Activated CD8-positive, alpha-beta memory T cell treated with anti-CD3 and anti-CD28 coated beads for 24 hours (primary cell): ENCODE measurements around the gene CYP17A1.
"Not testable (repeated sequence)": the region's sequence is repeated elsewhere in the genome, so short reads cannot be mapped to it uniquely, and the experiment has no call there.

Source experiments
- DNase-seq: peaks from one replicate; pipeline ENCODE4 v3.0.0-alpha.2; 2020

CYP17A1 gene

DNA sequence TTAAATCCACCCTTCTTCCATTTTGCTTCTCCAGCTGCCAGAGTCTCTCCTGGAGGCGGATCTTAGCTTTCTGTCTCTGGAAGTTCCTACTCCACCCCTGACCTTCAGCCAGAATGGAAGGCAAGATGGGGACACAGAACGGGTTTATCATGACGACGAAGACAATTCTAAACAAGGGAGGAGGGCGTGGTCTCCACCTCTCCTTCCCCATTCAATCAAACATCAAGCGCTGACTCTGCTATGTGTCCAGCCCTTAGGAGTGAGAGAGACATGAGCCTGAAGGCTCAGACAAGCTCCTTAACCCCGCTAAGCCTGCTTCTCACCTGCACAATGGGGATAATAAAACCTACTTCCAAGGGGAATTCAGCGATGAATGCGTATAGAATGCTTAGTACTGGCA is 3.1 kb downstream of the CYP17A1 start:
- no peak for DNase-seq

DNA sequence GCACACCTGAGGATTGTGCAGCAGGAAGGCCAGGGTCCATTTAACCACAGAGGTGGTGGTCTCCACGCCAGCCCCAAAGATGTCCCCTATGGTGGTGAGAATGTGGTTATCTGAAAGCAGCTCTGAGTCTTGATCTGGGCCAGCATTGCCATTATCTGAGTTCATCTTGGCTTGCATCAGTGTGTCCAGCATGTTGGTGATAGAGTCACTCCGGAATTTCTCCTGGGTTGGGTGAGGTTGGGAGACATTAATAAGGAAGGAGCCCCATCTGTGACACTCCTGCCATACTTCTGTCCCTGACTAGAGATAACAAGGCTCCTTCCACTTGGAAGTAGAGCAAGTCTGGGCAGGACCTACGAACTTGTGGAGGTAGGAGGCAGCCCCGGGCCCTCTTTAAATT is 4.2 kb downstream of the CYP17A1 start:
- no peak for DNase-seq

DNA sequence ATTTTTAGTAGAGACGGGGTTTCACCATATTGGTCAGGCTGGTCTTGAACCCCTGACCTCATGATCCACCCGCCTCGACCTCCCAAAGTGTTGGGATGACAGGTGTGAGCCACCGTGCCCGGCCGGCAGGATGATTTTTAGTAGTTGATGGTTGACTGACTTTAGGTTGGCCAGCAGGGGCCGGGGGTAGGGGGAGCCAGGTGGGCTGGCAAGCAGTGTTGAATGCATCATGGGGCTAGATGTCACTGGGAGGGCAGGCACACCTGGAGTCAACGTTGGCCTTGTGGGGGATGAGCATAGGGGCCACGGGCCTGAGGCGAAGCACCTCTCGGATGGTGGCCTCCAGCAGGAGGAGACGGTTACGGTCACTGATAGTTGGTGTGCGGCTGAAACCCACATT is 5.0 kb downstream of the CYP17A1 start:
- no peak for DNase-seq

DNA sequence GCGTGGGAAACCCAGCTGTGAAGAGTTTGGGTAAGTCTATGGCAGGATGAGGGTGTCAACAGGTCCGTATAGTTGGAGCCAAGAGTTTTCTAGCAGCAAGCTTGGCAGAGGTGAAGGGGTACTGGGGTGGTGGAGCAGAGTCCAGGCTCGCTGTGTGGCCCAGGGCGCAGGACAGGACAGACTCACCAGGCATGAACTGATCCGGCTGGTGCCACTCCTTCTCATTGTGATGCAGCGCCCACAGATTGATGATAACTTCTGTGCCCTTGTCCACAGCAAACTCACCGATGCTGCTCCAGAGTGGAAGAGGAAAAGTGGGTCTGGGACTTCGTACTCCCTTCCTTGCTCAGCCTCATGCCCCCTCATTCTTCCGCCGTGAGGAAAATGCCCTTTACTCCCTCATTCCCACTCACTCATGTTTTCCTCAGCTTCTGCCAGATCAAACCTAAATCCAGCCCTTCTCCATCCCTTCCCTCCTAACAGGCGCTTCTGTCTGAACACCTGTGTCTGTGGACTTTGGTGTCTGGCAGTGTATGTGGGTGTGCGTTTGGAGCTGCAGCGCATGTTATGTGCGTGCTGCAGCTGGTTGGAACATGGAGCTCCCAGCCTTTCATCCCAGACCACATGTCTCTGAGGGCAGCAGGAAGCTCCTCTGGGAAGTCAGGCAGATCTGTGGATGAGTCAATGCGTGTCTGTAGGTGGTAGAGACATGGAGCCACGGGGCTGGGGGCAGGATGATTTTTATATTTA is 5.7 kb downstream of the CYP17A1 start:
- DNase-seq, result no peak

DNA sequence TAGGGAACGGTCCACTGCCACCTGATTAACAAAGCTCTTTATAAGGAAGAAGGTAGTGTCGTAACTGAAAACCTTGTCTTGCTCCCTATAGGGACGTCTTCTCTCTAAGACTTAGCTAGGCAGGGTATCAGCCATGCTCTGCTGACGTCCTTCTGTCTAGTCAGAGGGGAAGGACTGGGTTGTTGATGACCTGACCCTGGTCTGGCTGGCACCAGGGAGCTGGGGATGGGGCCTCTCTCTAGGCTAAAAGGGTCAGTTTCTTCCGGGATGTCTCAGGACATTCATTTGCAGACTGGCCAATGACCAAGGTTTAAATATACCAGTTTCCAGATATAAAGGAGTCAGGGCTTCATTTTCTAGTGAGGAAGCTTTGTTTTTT is 9.6 kb downstream of the CYP17A1 start:
- DNase-seq, result no peak

DNA sequence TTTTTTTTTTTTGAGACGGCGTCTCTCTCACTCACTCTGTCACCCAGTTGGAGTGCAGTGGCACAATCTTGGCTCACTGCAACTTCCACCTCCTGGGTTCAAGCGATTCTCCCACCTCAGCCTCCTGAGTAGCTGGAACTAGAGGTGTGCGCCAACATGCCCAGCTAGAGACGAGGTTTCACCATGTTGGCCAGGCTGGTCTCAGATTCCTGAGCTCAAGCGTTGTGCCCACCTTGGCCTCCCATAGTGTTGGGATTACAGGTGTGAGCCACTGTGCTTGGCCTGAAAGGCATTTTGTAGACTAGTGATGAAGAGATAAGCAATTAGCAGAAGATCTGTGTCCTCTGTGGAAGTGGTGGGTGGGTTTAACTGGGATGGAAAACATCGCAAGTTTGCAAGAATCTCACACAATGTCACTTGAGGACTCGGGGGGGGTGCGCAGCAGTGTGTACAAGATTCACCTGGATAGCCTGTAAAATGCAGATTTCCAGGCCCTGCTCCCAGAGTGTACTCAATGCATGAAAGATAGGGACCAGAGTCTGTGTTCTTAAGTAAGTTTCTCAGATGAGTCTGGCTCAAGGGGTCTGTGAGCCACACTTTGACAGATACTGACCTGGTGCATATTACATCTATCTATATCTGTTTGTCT is 10.9 kb downstream of the CYP17A1 start:
- DNase-seq, result no peak

DNA sequence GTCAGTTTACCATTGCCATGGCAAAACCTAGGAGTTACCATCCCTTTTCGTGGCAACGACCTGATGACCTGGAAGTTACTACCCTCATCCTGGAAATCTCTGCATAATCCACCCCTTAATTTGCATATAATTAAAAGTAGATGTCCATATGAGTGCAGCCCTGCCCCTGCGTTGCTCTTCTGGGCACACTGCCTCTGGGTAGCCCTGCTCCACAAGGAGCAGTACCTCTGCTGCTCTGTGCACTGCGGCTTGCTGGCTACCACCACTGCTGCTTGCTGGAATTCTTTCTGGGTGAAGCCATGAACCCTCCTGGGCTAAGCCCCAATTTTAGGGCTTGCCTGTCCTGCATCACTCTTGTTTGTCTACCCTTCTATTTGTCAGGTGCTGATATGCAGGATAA is 12.5 kb downstream of the CYP17A1 start:
- no peak for DNase-seq

DNA sequence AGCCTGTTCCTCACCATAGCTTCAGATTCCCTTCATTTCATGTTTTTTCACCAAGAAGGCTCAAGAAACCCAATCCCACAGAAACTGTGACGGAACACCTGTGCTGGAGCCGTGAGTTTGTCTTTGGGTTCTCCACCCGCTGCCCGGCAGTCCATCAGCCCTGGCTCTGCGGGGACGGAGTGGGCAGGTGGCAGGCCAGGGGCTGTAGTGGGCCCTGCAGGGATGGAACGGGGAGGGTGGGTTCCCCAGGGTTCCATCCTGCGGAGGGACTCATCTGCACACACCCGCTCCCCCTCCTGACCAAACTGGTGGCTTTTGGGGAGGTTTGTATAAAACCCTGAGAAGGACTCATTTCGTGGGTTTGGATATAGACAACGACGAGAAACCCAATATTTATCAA is 15.0 kb downstream of the CYP17A1 start:
- no peak for DNase-seq

DNA sequence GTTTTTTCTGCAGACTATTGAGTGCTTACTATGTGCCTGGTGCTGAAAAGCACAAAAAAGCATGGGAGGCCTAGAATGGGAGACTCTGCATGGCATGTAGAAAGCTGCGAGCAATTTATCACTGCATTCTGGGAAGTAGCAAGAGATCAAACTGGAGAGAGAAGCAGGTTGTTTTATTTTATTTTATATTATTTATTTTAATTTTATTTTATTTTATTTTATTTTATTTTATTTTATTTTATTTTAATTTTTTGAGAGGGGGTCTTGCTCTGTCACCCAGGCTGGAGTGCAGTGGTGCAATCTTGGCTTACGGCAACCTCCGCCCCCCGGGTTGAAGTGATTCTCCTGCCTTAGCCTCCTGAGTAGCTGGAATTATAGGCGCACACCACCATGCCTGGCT is 17.2 kb downstream of the CYP17A1 start:
- not testable (repeated sequence) for DNase-seq

DNA sequence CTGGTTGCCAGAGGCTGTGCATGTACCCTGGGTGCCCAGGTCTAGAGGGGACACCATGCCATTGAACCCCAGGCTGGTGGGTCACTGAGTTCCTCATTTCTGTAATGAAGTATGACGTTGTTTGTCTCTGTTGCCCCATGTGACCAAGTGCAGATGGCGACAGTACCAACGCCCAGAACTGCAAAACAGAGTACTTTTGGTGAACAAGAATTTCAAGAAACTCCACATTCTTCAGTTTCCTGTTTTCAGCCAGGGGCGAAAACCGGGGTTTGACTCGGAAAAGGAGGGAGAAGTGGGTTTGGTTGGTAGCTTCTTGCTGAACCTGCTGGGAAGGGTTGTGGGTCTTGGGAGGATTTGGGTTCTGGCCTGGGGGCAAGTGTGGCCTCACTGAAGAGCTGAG is 18.2 kb downstream of the CYP17A1 start:
- DNase-seq, result no peak

DNA sequence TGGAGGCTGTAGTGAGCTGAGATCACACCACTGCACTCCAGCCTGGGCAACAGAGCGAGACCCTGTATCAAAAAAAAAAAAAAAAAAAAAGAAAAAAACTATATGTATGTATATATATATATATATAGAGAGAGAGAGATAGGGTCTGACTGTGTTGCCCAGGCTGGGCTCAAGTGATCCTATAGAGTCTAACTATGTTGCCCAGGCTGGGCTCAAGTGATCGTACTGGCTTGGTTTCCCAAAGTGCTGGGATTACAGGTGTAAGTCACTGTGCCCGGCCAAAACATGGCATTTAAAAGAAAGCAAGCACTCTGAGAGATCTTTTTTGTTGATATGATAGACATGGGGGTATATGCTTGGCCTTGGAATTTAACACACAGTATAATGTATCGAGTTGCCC is 20.0 kb downstream of the CYP17A1 start:
- DNase-seq, result no peak

DNA sequence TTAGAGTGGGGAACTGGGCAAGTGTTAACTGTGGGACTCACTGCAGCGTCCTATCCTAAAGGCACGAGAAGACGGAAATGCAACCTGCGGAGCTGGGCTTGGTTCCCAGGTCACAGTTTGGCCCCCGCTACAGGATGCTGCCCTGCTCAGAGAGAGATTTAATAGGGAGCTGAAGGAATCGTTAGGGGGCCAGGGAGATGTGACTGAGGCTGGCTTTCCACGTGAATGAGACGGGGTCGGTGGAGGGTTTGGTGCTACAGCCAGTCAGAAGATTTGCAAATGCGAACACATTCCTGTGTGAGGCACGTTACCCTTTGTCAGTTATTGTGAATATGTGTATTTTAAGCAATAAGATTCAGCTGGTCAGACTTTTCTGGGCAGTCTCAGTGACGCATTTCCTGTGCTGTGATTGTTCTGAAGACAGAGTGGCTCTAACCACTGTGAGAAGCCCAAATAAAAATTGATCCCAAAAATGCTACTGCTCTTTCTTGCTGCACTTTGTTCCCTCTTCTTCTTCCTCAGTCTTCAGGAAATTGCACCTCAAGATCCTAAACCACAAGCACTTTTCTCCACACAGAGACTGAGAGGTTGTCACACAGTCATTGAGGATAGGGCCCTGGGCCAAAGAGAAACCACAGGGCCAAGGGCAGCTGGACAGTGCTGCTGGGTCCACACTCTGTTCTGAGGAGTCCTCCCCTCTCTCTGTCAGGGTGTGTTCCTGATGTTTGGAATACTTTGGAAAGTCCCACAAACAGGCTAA is 21.2 kb downstream of the CYP17A1 start:
- no peak for DNase-seq

DNA sequence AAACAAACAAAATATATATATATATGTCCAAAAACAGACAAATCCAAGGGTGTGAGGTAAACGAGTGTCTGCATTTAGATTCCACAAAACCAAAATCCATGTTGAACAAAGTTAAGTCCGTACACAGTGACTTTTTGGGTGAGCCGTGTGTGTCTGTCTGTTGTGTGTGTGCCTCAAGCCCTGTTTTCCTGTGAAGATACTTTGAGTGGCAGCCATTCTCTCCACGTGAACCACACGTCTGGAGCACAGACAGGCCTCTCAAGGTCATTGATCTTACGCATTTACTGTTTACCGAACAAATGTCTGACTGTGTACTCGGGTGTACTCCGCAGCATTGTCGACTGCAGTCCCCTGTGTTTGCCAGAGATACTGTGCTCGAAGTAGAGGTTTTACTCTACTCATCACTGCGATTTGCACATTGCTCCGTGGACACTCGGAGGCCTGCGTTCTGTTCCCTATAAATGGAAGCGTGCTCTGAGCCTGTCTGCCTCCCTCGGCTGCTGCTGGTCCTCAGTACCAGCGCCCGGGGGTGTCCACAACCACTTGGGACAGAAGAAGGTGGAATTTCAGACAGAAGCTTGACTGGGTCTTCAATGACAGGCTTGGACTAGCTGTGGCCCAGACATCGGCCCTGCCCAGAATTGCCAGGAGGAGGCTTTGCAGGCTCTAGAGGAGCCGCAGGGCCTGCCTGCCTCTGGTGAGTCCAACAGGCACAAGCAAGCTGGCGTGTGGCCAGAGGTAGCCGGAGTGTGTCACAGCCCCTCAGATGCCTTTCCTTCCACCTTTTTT is 22.1 kb downstream of the CYP17A1 start:
- DNase-seq, result no peak

DNA sequence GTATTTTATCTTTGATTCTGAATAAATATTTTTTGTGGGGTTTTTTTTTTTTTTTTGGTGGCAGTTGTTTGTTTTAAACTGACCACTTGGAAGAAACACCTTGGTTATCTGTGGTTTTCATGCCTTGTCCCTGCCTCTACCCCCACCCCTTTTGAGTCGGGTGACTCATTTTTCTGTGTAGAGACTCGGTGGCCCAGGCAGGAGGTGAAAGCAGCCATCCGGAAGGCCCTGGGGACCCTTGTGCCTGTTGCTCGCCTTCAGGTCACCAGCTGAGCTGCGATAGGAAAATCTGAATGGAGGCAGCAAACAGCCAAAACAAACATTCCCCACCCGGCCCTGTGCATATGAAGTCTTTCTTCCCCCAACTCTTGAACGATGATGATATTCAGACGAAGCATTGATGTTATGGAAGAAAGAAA is 22.8 kb downstream of the CYP17A1 start:
- DNase-seq, result no peak

DNA sequence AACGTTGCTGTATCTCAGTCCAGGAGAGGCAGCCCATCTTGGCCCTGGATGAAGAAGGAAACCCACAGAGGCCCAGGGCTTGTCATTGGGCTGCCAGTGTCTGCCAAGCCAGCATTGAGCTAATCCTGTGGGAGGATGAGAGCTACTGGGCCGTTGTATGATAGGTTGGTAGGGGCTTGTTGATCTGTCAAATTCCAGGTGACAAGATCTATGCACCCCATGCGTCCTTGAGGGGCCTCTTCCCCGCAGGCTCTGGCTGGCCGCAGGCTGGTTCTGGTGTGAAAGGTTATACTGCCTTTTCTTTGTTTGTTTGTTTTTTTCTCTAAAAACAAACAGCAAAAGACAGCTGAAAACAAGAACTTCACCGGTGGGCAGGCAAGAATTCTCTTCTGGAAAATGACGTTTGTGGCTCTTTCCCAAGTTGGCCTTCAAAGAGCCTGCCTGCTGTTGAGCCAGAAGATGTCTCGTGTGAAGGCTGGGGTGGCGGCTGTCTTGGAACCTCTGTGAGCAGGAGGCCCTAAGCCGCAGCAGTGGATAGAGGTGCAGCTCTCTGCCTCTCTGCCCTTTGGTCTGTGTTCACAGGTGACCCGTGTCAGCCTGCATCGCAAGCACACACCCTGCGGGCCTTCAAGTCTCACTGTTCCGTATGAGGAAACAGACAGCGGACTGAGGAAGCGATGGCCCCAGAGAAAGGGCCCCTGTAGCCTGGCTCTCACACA is 23.3 kb downstream of the CYP17A1 start:
- no peak for DNase-seq

DNA sequence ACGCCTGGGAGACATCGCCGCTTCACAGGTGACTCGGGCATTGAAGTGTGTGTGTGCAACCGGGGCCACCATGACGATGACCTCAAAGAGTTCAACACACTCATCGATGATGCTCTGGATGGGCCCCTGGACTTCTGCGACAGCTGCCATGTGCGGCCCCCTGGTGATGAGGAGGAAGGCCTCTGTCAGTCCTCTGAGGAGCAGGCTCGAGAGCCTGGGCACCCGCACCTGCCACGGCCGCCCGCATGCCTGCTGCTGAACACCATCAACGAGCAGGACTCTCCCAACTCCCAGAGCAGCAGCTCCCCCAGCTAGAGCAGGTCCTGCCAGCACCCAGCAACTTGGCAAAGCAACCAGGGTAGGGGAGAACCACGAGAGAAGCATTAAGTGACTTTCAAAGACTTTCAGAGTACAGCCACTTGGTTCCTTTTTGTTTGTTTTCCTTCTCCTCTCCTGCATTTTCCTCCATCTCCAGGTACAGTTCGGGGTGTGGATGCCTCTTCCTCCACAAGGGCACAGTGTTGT is 24.1 kb downstream of the CYP17A1 start:
- DNase-seq, result no peak

DNA sequence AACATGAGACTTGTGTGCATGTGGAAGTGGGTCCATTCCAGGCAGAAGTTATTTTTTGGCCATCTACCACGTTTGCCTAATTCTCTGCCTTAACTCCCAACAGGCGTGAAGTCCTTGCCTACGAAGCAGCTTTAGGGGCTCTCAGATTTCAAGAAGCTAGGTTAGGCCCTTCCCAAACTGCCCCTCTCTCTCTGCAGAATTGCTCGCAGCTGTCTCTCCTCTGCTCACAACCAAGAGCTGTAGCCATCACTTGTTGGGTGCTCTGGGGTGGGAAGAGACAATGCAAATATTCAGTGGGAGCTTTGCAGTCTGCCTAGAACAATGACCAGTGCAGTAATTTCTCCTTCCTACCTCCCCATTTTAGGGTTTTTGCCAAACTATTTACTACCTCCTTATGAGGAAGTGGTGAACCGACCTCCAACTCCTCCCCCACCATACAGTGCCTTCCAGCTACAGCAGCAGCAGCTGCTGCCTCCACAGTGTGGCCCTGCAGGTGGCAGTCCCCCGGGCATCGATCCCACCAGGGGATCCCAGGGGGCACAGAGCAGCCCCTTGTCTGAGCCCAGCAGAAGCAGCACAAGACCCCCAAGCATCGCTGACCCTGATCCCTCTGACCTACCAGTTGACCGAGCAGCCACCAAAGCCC is 24.9 kb downstream of the CYP17A1 start:
- DNase-seq, result no peak

DNA sequence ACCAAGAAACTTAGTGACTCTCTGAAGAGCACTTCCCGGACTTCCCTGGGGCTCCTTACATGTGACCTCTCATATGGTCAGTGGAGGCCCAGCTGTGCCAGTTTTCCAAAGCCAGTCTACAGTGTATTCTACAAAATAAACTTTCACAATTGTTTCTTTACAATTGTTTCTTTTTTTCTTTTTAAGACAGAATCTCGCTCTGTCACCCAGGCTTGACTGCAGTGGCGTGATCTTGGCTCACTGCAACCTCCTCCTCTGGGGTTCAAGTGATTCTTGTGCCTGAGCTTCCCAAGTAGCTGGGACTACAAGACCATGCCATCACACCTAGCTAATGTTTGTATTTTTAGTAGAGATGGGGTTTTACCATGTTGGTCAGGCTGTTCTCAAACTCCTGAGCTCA is 25.9 kb downstream of the CYP17A1 start:
- no peak for DNase-seq

DNA sequence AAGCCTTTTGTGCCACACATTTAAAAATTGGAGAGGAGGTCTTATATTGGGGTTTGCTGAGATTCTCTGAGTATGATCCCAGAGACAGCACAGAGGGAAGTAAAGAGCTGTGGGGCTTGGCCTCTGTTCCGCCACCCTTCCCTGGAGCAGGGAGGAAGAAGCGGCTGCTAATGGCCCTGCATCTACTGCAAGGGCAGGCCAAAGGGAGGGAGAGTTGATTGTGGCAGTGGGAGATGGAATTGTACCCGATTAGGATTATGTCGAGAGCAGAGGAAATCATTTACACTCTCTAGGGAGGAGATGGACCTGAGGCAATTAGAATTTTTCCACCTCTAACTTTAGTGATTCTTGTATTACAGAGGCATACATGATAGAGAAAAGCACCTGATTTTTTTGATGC is 28.8 kb downstream of the CYP17A1 start:
- DNase-seq, result no peak

DNA sequence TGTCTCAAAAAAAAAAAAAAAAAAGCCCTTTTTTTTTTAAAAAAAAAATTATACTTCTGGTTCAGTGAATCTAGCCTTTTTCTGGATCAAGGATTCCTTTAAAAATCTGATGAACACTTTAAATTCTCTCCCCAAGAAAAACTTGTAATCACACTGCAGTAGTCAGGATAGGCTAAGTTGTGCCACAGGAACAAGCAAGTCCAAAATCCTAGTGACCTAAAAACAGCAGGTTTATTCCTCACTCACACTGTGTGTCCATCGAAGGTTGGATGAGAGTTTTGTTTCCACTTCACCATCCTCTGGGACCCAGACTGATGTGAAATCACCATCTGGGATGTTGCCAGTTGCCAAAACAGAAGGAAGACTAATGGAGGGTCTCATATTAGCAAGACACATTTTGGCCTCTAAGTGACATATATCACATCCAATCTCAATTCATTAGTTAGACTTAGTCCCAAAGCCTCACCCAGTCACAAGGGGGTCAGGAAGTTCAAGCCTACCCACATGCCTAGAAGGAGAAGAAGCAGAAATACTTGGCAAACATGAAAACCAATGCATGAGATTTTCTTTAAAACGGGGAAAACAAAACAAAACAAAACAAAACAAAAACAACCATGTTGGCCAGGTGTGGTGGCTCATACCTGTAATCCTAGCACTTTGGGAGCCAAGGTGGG is 32.7 kb downstream of the CYP17A1 start:
- DNase-seq, result no peak

DNA sequence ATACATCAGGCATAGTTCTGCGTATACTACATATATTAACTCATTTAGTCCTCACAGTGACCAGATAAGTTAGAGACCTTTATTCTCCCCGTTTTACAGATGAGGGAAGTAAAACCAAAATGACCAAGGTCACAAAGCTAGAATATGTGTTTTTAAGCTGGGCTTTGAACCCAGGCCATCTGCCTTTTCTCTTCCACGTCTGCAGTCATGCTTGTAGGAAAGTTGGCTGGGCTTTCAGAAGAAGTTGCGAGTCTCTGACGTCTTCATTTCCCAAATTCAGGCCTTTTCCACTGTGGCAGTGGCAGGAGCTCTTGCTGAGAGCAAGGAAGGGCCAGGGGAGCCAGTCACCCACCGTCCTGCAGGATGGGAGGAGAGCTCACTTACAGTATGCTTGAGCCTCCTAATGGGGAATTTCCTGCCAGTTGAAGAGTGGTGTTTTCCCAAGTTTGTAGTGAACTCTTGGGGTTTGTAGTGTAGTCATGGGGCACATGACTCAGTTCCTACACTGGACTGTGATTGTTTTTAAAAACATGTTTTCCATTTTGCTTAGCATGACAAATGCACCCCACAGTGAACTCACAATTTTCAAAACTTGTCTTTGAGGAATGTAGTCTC is 34.2 kb downstream of the CYP17A1 start:
- no peak for DNase-seq
